H9 (cell line): ENCODE data around the gene GFI1. TPM values are rescaled to one million over a fixed set of nuclear protein-coding genes. Genes with fewer than 3 reads are reported as not detected.

Experiments
- DNase-seq: peaks from one replicate; pipeline ENCODE4 v3.0.0-alpha.2; 2017
- H2AFZ ChIP-seq: one replicate; pipeline ENCODE4 v1.6.1; 2013; ENCODE audit warnings: mild to moderate bottlenecking, low read length, control low read depth, moderate library complexity
- H2AK5ac ChIP-seq: 2 replicates; pipeline ENCODE4 v1.6.1; 2013; ENCODE audit warnings: low read length, control low read depth, mixed read lengths; ENCODE audit not compliant: insufficient read length
- H2BK120ac ChIP-seq: one replicate; pipeline ENCODE4 v1.6.1; 2013; ENCODE audit warnings: low read depth, mild to moderate bottlenecking, low read length, control low read depth, inconsistent platforms; ENCODE audit not compliant: poor library complexity, severe bottlenecking
- H2BK12ac ChIP-seq: 2 replicates; pipeline ENCODE4 v1.6.1; 2013; ENCODE audit warnings: low read length, control low read depth, mixed read lengths, low read depth; ENCODE audit not compliant: insufficient read length
- H2BK15ac ChIP-seq: 2 replicates; pipeline ENCODE4 v1.6.1; 2013; ENCODE audit warnings: low read depth, low read length, control low read depth
- H2BK20ac ChIP-seq: one replicate; pipeline ENCODE4 v1.6.1; 2013; ENCODE audit warnings: low read depth, mild to moderate bottlenecking, low read length, control low read depth, inconsistent platforms; ENCODE audit not compliant: poor library complexity, severe bottlenecking
- H2BK5ac ChIP-seq: 2 replicates; pipeline ENCODE4 v1.6.1; 2013; ENCODE audit warnings: low read length, control low read depth, mixed read lengths; ENCODE audit not compliant: insufficient read length
- H3K14ac ChIP-seq: 2 replicates; pipeline ENCODE4 v1.6.1; 2013; ENCODE audit warnings: low read length, control low read depth; ENCODE audit not compliant: insufficient read depth
- H3K18ac ChIP-seq: 2 replicates; pipeline ENCODE4 v1.6.1; 2013; ENCODE audit warnings: low read depth, mild to moderate bottlenecking, mixed read lengths, low read length, control low read depth; ENCODE audit not compliant: insufficient read length
- H3K23ac ChIP-seq: 2 replicates; pipeline ENCODE4 v1.6.1; 2013; ENCODE audit warnings: low read length, control low read depth, mixed read lengths, low read depth; ENCODE audit not compliant: insufficient read length
- H3K23me2 ChIP-seq: 2 replicates; pipeline ENCODE4 v1.6.1; 2013; ENCODE audit warnings: low read depth, mild to moderate bottlenecking, mixed read lengths, low read length, control low read depth; ENCODE audit not compliant: insufficient read length, poor library complexity, severe bottlenecking
- H3K27ac ChIP-seq: 2 replicates; pipeline ENCODE4 v1.5.1; 2013; ENCODE audit warnings: low read length, control low read depth, mixed read lengths, low read depth; ENCODE audit not compliant: insufficient read length
- H3K27me3 ChIP-seq: 2 replicates; pipeline ENCODE4 v1.6.1; 2013; ENCODE audit warnings: low read length, control low read depth, inconsistent platforms; ENCODE audit not compliant: insufficient read depth
- H3K4ac ChIP-seq: 2 replicates; pipeline ENCODE4 v1.6.1; 2013; ENCODE audit warnings: low read depth, mild to moderate bottlenecking, control low read depth, inconsistent platforms, low read length, moderate library complexity
- H3K4me1 ChIP-seq: 2 replicates; pipeline ENCODE4 v1.6.1; 2013; ENCODE audit warnings: low read length, control low read depth, inconsistent platforms; ENCODE audit not compliant: insufficient read depth
- H3K4me2 ChIP-seq: 2 replicates; pipeline ENCODE4 v1.6.1; 2013; ENCODE audit warnings: low read length, control low read depth, mixed read lengths; ENCODE audit not compliant: insufficient read length, insufficient read depth
- H3K56ac ChIP-seq: 2 replicates; pipeline ENCODE4 v1.6.1; 2013; ENCODE audit warnings: low read depth, mild to moderate bottlenecking, mixed read lengths, low read length, control low read depth; ENCODE audit not compliant: insufficient read length
- H3K79me1 ChIP-seq: 2 replicates; pipeline ENCODE4 v1.6.1; 2013; ENCODE audit warnings: low read depth, mild to moderate bottlenecking, moderate library complexity, low read length, control low read depth, inconsistent platforms; ENCODE audit not compliant: insufficient read depth, poor library complexity, severe bottlenecking
- H3K79me2 ChIP-seq: 2 replicates; pipeline ENCODE4 v1.6.1; 2013; ENCODE audit warnings: low read length, control low read depth, inconsistent platforms; ENCODE audit not compliant: insufficient read depth
- H3K9ac ChIP-seq: 2 replicates; pipeline ENCODE4 v1.6.1; 2013; ENCODE audit warnings: low read length, control low read depth, mixed read lengths; ENCODE audit not compliant: insufficient read length; ENCODE audit errors: extremely low read depth
- H3K9me3 ChIP-seq: one replicate; pipeline ENCODE4 v1.6.1; 2013; ENCODE audit warnings: low read depth, low read length, inconsistent platforms; ENCODE audit not compliant: control insufficient read depth
- H3T11ph ChIP-seq: one replicate; pipeline ENCODE4 v1.6.1; 2013; ENCODE audit warnings: mild to moderate bottlenecking, low read length, control low read depth, inconsistent platforms
- H4K20me1 ChIP-seq: one replicate; pipeline ENCODE4 v1.6.1; 2013; ENCODE audit not compliant: control insufficient read depth, insufficient read length, insufficient read depth
- H4K5ac ChIP-seq: 2 replicates; pipeline ENCODE4 v1.6.1; 2013; ENCODE audit warnings: low read depth, mild to moderate bottlenecking, mixed read lengths, low read length, control low read depth; ENCODE audit not compliant: insufficient read length
- H4K8ac ChIP-seq: replicated peaks from 2 replicates; pipeline ENCODE4 v1.6.1; 2013; ENCODE audit warnings: low read length, control low read depth, mixed read lengths, low read depth; ENCODE audit not compliant: insufficient read length
- H4K91ac ChIP-seq: 2 replicates; pipeline ENCODE4 v1.6.1; 2013; ENCODE audit warnings: low read depth, mild to moderate bottlenecking, moderate library complexity, mixed read lengths, low read length, control low read depth; ENCODE audit not compliant: insufficient read length
- H3K27ac Mint-ChIP-seq, 3 experiments: 2 replicates in 2 of 3; 3 replicates in 1 of 3; pipeline ENCODE4 v1.8.0; 2020 to 2021; ENCODE audit warnings: mixed read lengths in 3 of 3, mild to moderate bottlenecking in 1 of 3, moderate library complexity in 1 of 3
- H3K27me3 Mint-ChIP-seq: 2 replicates; pipeline ENCODE4 v1.8.0; 2021; ENCODE audit warnings: low read depth, mild to moderate bottlenecking, moderate library complexity, mixed read lengths
- H3K36me3 Mint-ChIP-seq, 3 experiments: 2 replicates in 2 of 3; 3 replicates in 1 of 3; pipeline ENCODE4 v1.8.0; 2020 to 2021; ENCODE audit warnings: low read depth in 3 of 3, mixed read lengths in 3 of 3; ENCODE audit not compliant: insufficient read depth in 1 of 3
- H3K4me1 Mint-ChIP-seq, 2 experiments: 2 replicates each; pipeline ENCODE4 v1.8.0; 2020; ENCODE audit warnings: mixed read lengths in 2 of 2
- H3K4me3 Mint-ChIP-seq, 2 experiments: 2 replicates in 1 of 2; 3 replicates in 1 of 2; pipeline ENCODE4 v1.8.0; 2020 to 2021; ENCODE audit warnings: mild to moderate bottlenecking in 2 of 2, mixed read lengths in 2 of 2, moderate library complexity in 1 of 2
- H3K9me3 Mint-ChIP-seq, 2 experiments: 2 replicates in 1 of 2; 3 replicates in 1 of 2; pipeline ENCODE4 v1.8.0; 2020; ENCODE audit warnings: mild to moderate bottlenecking in 2 of 2, mixed read lengths in 2 of 2, moderate library complexity in 1 of 2
- WGBS: extraction: QIAGEN DNeasy Blood & Tissue Kit; methylation state at CpG from one replicate; pipeline ENCODE4 v1.1.7; 2013; ENCODE audit warnings: missing lambda C conversion rate, low lambda C conversion rate, mixed read lengths; ENCODE audit not compliant: insufficient read length; ENCODE audit errors: extremely low coverage; 5-methylcytosine and 5-hydroxymethylcytosine counted together
- total RNA-seq: library from RNA; stranded (reverse); gene quantifications from 2 replicates; pipeline ENCODE4 v1.2.1, GENCODE V29; 2021
- TF ChIP-seq, protein P1 (sequence below): fragments of 200-600 bp; sonication (generic); conservative IDR thresholded peaks from 3 replicates; pipeline ENCODE4 v1.8.0; 2021; ENCODE audit warnings: antibody characterized with exemption, mild to moderate bottlenecking

GFI1 gene
- total RNA-seq, 1 experiment from 2014 or later = 0.11 TPM

DNA sequence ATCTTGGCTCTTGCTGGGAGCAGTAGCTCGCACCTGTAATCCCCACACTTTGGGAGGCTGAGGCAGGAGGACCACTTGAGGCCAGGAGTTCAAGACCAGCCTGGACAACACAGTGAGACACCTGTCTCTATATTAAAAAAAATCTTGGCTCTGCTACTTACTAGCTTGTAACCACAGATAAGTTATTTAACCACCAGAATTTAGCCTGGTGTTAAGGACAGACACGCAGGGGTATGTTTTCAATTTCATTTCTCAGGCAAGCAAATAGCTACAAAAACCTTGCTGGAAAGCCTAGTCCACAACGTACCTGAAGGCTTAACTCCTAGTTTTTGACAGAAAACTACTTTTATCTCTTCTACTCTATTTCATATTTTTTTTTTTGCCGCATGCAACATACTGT, 24.8 kb upstream of the GFI1 start:
- no peak overlapping the region for H2AFZ ChIP-seq
- DNase-seq = no peak
- no peak overlapping the region for H2AK5ac ChIP-seq
- no peak overlapping the region for H3K56ac ChIP-seq
- WGBS = no CpG with 5 or more reads among the region's 4 CpGs
- no peaks in the 10 kb centered on the region for H3K27me3 ChIP-seq
- no peaks in the 10 kb centered on the region for H3K9me3 Mint-ChIP-seq
- no peak overlapping the region for H2BK5ac ChIP-seq
- no peak overlapping the region for H3T11ph ChIP-seq
- no peak overlapping the region for H2BK120ac ChIP-seq
- H3K23ac ChIP-seq = no peak overlapping the region
- no peak overlapping the region for H4K91ac ChIP-seq
- TF ChIP-seq, protein P1, sequence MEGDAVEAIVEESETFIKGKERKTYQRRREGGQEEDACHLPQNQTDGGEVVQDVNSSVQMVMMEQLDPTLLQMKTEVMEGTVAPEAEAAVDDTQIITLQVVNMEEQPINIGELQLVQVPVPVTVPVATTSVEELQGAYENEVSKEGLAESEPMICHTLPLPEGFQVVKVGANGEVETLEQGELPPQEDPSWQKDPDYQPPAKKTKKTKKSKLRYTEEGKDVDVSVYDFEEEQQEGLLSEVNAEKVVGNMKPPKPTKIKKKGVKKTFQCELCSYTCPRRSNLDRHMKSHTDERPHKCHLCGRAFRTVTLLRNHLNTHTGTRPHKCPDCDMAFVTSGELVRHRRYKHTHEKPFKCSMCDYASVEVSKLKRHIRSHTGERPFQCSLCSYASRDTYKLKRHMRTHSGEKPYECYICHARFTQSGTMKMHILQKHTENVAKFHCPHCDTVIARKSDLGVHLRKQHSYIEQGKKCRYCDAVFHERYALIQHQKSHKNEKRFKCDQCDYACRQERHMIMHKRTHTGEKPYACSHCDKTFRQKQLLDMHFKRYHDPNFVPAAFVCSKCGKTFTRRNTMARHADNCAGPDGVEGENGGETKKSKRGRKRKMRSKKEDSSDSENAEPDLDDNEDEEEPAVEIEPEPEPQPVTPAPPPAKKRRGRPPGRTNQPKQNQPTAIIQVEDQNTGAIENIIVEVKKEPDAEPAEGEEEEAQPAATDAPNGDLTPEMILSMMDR = no peak
- no peak overlapping the region for H3K27ac Mint-ChIP-seq
- no peaks in the 10 kb centered on the region for H4K20me1 ChIP-seq
- no peak overlapping the region for H2BK12ac ChIP-seq
- H4K5ac ChIP-seq = no peak overlapping the region
- H2BK20ac ChIP-seq = no peak overlapping the region
- H2BK15ac ChIP-seq = no peak overlapping the region
- H3K9ac ChIP-seq = no peak overlapping the region
- no peak overlapping the region for H3K27ac ChIP-seq
- H4K8ac ChIP-seq = no peak overlapping the region
- no peaks in the 10 kb centered on the region for H3K9me3 ChIP-seq
- no peak overlapping the region for H3K14ac ChIP-seq
- H3K4me1 Mint-ChIP-seq = no peaks in the 10 kb centered on the region
- H3K4ac ChIP-seq = no peak overlapping the region
- no peaks in the 10 kb centered on the region for H3K23me2 ChIP-seq
- H3K36me3 Mint-ChIP-seq = 0 out of 7 replicates have a peak, but pooled peaks cover 0 to 1% (median 0%) of the 10 kb centered on the region in 3 experiments
- H3K79me1 ChIP-seq = no peaks in the 10 kb centered on the region
- no peak overlapping the region for H3K18ac ChIP-seq
- no peak overlapping the region for H3K4me2 ChIP-seq
- no peaks in the 10 kb centered on the region for H3K79me2 ChIP-seq
- no peak overlapping the region for H3K4me3 Mint-ChIP-seq
- no peaks in the 10 kb centered on the region for H3K4me1 ChIP-seq
- H3K27me3 Mint-ChIP-seq = no peaks in the 10 kb centered on the region
